IPS DF 19.7 (cell line): ENCODE data around the gene YPEL2.
"Not testable (repeated sequence)": the region's sequence is repeated elsewhere in the genome, so short reads cannot be mapped to it uniquely, and the experiment has no call there.

Experiments used
- DNase-seq: peaks from one replicate; pipeline ENCODE4 v3.0.0-alpha.2; 2013; ENCODE audit warnings: low read depth, low spot score

YPEL2 gene

DNA sequence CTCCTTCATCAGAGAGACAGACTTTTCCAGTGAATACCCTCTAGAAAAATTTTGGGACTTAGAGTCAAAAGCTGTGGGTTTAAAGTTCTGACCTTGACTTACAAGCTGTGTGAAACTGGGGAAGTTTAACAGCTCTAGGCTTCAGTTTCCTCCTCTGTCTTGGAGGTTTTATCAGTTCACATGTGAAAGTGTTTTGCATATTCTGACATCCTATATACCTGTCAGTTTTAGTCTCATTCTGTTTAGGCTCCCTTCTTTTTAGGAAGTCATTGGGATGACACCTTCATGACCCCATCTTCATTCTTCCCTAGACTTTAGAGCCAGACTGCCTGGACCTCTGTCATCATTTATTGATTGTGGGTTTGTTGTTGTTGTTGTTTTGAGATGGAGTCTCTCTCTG is 44.4 kb downstream of the YPEL2 start:
- no peak for DNase-seq

DNA sequence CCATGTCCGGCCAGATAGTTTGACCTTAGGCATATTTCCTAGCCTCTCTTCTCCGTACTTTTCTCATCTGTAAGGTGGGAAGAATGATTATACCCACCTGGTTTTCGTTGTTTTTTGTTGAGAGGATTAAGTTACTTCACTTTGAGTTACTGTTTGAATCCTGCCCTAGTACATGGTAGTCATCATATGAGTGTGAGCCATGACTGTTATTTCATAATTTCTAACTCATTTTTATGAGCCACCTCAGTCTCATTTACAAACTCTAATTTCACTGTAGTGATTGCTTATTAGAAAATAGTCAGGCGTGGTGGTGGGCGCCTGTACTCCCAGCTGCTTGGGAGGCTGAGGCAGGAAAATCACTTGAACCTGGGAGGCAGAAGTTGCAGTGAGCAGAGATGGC is 45.1 kb downstream of the YPEL2 start:
- DNase-seq = no peak

DNA sequence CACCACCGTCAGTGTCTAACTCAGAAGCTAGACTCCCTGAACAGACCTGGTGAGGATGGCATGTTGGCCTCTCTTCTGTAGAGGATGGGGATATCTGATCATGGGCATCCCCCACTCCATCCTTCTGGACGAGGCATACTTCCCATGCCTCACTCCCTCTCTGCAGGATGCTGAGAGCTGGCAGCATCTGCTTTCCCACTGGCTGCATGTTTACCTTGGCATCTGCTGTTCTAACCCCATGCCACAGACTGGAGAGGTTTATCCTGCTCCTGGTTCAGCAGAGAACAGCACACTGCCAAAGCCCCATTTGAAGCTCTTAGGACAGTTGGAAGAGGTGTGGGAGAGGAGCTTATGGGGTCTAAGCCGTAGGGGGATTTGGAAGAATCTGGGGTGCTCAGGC is 46.0 kb downstream of the YPEL2 start:
- DNase-seq = no peak

DNA sequence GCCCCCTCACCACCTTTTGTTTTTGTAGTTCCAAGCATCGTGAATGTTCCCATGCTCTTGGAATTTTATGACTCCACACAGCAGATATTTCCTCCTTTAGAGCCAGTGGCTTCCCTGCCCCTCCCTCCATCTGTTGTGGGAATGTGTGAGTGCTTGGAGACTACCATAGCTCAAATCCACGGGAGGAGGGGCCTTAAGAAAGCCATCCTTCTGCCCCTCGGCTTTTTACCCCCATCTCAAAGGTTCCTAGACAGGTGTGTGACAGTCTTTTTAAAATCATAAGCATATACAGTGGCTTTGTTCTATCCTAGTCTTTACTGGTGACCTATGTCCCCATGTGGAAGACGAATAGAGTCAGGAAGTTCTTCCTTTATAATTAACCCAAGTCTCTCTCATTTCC is 47.2 kb downstream of the YPEL2 start:
- DNase-seq = no peak

DNA sequence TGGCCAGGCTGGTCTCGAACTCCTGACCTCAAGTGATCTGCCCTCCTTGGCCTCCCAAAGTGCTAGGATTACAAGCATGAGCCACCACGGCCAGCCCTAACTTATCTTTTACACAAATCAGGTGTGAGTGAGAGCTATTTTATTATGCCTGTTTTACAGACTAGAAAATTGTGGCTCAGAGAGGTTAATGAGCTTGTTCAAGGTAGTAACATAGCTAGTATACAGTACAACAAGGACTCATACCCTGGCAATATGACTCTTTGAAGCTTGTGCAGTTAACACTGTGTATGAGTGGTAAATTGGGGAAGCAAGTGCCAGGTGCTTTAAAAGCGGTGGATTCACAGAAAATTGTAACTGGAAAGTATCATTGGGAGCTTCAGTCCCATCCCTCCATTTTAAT is 49.0 kb downstream of the YPEL2 start:
- no peak for DNase-seq

DNA sequence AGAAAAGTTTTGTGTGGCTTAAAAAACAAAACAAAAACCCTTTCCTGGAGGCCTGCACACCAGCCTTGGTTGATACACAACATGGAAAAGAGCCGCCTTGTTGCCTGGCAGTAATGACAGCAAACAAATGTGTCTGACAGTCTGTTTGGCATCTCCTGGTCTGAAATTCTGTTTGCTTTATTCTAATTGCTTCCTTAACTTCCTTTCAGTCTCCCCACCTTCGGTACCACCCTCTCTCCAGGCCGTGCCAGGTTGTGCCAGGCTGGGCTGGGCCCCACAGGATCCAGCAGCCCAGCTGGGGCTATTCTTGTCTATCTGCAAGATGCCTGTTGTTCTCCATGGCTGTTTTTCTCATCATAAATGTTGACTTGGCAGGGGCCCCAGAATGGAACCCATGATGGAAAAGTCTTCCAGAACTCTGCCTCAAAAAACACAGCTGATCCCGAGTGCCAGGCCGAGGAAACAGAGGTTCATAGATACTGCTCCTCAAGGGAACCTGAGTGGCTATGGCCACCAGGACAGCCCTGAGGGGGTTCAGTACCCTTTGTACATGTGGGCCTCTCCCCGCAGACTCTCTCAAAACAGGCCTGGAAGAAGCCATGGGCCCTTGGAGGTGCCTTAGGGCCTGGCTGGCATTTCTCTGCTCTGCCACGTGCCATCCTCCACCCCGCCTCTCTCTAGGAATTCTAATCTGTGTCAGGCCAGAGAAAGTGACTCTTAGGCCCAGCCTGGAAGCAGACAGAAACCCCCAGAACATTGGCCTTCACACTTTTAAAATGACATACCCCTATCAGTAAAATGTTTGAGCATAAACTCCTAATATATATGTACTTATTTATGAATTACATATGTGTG is 50.5 kb downstream of the YPEL2 start:
- no peak for DNase-seq

DNA sequence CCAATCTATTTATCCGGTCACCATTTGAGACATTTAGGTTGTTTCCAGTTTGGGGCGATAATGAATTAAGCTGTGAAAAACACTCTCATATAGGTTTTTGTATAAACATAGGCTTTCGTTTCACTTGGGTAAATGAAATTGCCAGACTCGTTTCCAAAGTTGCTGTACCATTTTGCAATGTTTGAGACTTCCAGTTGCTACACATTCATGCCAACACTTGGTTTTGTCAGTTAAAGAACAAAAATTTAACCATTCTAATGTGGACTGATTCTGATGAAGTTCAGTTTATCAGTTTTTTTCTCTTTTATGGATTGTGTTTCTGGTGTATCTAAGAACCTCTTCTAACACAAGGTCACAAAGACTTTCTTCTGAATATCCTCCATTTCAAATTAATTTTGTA is 52.4 kb downstream of the YPEL2 start:
- DNase-seq = no peak

DNA sequence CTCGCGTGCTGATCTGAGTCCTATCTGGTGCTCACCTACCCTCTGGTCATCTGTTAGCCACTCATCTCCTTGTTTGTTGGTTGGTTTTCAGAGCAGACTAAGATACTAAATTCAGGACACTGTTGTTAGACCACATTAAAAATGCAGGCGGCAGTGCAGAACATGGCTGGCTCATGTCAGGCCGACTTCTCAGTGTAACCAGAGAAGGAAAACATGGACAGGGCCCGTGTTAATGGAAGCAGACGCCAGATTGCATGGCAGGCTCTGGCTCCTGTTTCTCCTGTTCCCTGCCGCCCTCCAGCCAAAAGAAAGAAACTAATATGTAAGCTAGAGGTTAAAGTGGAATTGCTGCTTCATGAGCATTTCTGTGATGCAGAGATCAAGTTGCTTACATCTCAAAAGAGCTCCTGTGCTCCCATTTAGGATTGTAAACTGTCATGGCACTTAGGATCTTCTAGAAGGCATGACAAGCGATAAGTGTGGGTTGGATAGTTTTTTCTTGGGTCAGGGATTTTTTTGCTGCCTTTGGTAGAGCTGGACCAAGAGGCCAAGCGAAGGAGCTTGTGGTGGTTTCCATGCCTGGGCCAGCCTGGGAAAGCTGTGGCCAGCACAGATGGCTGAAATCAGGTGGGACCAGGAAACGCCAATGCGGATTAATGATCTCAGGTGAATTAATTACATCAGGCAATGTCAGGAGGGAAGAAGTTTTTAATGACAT is 56.1 kb downstream of the YPEL2 start:
- no peak for DNase-seq

DNA sequence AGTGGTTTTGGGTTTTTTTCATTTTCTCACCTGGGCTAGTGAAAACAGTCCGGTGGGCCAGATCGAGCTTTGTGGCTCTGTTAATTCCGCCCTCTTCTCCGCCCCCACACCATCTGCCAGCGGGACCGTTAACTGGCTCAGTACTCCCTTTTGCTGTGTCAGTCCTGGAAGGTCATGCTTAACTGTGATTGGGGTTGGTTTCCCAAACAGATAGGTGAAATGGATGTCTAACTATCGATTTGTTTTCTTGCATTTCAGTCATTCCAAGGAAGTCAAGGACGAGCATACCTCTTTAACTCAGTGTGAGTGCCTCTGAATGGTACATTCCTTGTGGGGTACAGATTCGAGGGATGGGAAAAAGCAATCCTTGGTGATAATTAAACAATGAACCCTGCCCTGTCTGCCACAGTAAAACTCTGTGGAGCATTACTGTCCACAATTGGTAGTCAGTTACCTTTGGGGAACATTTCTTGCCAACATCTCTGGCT is 56.7 kb downstream of the YPEL2 start:
- no peak for DNase-seq

DNA sequence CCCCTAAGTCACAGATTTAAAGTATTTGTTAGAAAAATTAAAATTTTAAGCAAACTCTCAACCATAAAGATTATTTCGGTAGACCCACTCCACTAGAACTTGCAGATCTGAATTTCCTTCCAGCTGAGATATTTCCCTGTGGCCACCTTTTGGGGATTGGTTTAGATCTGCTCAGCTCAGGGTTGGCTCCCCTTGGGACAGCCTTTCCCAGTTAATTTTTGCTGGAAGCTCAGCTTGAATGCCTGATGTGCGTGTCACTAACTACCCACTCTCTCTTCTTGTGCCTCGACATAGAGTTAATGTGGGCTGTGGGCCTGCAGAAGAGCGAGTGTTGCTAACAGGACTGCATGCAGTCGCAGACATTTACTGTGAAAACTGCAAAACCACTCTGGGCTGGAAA is 57.6 kb downstream of the YPEL2 start:
- DNase-seq = no peak

DNA sequence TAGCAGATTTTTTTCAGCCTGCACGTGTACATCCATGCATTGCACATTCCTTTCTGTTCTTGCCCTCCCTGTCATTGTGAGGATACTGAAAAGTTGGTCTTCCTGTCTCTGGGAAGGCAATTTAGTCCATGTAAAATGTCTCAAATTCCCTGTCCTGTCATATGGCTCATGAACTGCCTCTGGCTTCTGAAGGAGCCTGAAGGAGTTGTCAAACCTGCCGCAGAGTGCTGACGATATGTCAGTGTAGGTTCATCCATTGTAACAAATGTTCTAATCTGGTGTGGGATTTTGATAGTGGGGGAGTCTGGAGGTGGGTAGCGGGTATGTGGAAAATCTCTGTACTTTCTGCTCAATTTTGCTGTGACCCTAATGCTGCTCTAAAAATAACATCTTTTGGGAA is 59.6 kb downstream of the YPEL2 start:
- DNase-seq = no peak

DNA sequence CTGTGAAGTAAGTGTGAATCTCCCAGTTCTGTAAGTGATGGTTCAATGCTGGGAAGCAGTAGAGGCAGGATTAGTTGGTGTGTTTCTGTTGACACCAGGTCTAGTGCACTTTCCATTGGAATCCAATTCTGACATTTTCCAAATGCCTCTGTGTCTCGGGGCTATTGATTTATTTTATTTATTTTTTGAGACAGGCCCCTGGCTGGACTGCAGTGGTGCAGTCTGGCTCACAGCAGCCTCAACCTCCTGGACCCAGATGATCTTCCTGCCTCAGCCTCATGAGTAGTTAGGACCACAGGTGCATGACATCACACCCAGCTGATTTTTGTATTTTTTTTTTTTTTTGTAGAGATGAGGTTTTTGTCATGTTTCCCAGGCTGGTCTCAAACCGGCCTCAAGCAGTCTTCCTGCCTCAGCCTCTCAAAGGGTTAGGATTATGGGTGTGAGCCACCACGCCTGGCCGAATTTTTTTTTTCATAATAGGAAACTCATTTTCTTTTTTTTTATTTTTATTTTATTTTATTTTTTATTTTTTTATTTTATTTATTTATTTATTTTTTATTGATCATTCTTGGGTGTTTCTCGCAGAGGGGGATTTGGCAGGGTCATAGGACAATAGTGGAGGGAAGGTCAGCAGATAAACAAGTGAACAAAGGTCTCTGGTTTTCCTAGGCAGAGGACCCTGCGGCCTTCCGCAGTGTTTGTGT is 61.7 kb downstream of the YPEL2 start:
- DNase-seq = no peak

DNA sequence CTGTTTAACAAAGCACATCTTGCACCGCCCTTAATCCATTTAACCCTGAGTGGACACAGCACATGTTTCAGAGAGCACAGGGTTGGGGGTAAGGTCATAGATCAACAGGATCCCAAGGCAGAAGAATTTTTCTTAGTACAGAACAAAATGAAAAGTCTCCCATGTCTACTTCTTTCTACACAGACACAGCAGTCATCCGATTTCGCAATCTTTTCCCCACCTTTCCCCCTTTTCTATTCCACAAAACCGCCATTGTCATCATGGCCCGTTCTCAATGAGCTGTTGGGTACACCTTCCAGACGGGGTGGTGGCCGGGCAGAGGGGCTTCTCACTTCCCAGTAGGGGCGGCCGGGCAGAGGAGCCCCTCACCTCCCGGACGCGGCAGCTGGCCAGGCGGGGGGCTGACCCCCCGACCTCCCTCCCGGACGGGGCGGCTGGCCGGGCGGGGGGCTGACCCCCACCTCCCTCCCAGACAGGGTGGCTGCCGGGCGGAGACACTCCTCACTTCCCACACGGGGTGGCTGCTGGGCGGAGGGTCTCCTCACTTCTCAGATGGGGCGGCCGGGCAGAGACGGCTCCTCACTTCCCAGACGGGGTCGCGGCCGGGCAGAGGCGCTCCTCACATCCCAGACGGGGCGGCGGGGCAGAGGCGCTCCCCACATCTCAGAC is 62.4 kb downstream of the YPEL2 start:
- not testable (repeated sequence) for DNase-seq

DNA sequence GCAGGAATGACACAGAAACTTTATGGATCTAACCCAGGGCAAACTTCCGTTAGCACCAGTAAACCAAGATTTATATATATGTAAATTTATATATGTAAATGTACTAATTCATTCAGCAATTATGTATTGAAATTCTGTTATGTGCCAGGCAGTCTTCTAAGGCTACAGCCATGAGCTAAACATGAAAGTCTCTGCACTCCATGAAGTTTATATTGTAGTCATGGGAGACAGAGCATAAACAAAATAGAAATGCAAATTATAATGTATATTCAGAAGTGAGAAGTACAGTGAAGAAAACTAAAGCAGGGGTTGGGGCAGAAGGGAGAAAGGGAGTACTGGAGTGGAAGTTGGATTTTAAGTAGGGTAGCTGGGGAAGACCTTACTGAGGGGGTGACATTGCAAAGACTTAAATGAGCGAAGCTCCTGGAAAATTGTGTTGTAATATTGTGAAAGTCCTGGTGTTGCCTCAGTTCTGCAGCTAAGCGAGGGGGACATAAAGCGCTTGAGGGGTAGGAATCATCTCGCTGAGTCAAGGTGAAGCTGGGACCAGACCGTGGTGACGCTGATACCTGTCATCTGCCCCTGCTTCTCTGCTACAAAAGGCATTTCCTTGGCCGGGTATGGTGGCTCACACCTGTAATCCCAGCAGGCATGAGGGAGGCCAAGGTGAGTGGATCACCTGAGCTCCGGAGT is 64.8 kb downstream of the YPEL2 start:
- no peak for DNase-seq

DNA sequence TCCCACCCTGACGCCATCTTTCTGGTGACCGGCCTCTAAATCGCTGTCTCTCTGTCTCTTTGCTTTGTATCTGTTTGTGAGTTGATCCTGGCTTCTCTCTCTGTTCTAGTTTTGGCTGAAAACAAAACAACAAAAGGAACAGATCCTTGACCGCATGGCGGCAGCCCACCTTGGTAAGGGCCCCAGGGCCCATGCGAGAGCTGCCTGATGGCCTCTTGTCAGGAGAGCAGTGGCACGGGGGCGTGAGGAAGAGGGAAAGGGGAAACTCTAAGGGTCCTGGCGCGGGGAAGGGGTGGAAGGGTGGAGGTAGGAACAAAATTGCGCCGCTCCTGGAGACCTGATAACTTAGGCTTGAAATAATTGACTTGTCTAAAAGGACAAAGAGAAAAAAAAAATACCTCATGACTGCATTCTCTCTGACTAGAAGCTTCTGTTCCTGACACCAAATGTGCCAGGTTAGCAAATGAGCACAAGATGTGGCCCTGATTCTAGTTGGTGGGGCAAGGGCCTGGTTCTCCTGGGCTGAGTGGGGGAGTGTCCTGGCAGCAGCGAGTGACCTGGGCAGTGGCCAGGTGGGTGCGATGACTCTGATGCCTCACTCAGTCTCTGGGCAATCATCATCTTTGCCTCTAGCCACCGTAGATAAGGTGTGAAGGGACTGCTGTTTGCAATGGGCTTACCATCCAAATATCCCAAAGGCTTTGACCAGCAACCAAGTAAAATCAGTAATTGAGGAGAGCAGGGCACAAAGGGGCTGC is 66.0 kb downstream of the YPEL2 start:
- DNase-seq = no peak

DNA sequence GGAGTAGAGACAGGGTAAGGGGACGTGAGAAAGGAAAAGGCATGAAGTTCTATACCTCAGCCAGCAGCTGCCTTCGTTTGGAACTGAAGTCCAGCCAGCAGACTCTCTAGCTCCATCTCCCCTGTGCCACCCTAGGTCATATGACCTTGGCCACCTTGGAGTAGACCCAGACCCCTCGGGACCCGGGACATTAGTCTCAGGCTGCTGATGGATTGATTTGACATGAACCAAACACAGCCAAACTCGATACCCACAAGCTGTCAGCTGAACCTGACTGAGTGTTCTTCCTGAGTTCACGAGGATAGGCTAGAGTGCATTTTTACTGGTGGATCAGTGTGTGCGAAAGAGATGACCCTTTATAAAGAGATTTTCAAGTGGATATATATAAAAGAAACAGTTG is 68.5 kb downstream of the YPEL2 start:
- DNase-seq = no peak

DNA sequence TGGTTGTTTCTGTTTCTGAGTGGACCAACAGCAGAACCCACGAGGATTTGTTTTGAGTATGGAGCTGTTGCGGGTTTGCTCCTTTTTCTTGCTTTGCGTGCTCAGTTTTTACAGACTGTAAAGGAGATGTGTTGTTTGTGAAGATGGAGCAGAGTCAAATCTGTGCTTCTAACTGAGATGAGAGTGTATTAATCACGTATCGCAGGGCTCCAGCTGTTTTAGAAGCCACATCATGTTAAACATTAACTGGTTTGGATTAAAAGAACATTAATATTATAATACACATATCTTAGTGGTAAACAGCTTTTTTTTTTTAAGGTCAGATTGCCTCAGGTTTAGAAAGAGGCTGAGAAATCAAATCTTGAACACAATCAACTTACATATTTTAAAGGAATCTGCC is 69.4 kb downstream of the YPEL2 start:
- no peak for DNase-seq

DNA sequence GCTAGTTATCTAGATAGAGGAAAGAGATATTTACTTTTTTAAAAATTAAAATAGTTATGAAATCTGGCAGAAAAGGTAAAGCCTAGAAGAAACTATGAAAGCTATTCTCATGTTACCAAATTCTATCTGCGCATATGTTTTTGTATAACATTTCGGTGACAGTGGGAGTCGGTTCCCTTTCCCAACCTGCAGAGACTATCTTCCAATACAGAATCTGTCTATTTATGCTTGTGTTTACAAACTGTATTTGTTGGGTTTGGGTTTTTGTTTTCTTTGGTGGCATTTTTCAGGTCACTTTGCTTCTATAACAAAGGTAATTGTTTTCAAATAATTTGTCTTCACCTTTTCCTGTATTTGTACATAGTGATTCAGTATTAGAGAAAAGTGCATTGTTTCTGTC is 69.8 kb downstream of the YPEL2 start:
- no peak for DNase-seq

DNA sequence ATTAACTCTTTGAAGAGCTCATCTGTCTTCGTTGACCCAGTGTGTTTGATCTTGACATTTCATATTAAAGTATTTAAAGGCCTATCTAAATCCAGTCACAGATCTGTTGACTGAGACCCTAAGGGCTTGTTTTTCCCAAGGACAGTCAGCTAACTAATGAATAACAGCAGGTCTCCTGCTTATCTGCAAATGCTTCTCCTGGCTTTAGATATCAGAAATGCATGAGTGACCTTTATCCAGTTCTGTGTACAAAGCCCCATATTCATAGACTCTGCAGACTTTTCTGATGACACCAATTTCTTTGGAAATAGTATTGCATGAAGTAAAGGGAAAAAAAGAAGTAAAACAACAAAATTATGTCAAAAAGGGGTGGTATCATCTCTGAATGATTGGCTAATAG is 70.3 kb downstream of the YPEL2 start:
- DNase-seq = no peak

DNA sequence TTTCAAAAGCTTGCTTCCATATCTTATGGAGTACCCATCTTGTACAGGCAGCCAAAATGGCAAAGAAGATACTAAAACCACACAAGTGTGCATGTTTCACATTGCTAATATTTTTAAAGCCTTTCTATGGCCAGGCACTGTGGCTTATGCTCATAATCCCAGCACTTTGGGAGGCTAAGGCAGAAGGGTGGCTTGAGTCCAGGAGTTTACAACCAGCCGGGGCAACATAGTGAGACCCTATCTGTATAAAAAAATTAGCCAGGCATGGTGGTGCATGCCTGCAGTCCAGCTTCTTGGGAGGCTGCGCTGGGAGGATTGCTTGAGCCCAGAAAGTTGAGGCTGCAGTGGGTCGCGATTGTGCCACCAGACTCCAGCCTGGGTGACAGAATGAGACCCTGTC is 71.3 kb downstream of the YPEL2 start:
- no peak for DNase-seq

DNA sequence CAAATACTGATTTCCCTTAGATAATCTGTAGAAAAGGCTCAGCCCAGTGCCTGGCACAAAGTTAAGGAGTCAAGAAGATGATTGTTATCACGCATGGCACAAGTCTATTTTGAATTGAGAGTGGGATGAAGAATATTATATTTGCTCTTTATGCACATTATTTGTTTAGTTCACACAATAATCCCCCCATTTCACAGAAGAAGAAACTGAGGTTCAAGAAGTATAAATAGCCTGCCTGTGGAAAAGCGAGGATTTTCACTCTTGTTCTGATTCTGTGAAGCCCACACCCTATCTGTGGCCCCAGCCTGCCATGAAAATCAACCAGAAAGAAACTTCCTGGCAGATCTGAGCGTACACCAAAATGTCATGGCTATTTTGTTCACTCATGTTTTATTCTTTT is 73.0 kb downstream of the YPEL2 start:
- DNase-seq = no peak
